ENCODE measurements around the gene DPYD. TPM values are rescaled to one million over a fixed set of nuclear protein-coding genes. Genes with fewer than 3 reads are reported as not detected.

DPYD gene
- total RNA-seq, 2 donors from 2014 or later = 9.2 to 17.5 TPM

DNA sequence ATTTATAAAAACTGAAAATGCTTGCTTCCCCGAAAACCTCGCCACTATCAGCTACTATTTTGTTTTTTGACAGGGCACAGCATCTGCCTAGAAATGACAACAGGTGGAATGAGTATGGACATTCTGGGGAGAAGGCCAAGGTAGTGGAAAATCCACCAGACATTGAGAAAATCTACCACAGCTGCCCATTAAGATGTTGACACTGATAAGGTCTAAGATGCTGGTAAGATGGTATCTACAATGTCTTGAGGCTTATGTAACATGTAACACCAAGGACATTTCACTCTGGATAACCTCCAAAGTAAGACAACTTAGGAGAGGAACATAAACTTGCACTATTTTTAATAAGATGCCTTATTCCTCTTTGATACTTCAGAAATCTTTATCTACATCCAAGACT, 825.1 kb downstream of the DPYD start:
- Mint-ChIP-seq H3K9me3 (peaks cover 2% of the 10 kb centered on the region), H3K36me3 (ENCODE audit: low read depth) (no peaks in the 10 kb centered on the region), H3K27me3 (ENCODE audit: insufficient read depth) (no peaks in the 10 kb centered on the region), H3K27ac (no peak overlapping the region), H3K4me3 (no peak overlapping the region), H3K4me1 (no peaks in the 10 kb centered on the region)
- Histone ChIP-seq H3K27ac (ENCODE audit: low read depth, low read length) (no peak overlapping the region), H3K4me3 (ENCODE audit: low read length) (no peak overlapping the region), H3K9me3 (ENCODE audit: control insufficient read depth, low read length) (no peaks in the 10 kb centered on the region), H3K36me3 (ENCODE audit: control insufficient read depth, insufficient read depth, low read length) (no peaks in the 10 kb centered on the region), H3K9ac (ENCODE audit: extremely low read depth, low read length, poor library complexity, severe bottlenecking) (no peak overlapping the region), H3K27me3 (ENCODE audit: control insufficient read depth, insufficient read depth, low read length, poor library complexity, severe bottlenecking) (no peaks in the 10 kb centered on the region), H3K4me1 (ENCODE audit: control insufficient read depth, insufficient read depth, low read length) (no peaks in the 10 kb centered on the region)
- 97 to 100% methylated on average over 2 of the region's 2 CpGs for WGBS, 2 experiments (ENCODE audit: insufficient coverage in 1 of 2, insufficient read length in 1 of 2)
- TF ChIP-seq, protein P1, sequence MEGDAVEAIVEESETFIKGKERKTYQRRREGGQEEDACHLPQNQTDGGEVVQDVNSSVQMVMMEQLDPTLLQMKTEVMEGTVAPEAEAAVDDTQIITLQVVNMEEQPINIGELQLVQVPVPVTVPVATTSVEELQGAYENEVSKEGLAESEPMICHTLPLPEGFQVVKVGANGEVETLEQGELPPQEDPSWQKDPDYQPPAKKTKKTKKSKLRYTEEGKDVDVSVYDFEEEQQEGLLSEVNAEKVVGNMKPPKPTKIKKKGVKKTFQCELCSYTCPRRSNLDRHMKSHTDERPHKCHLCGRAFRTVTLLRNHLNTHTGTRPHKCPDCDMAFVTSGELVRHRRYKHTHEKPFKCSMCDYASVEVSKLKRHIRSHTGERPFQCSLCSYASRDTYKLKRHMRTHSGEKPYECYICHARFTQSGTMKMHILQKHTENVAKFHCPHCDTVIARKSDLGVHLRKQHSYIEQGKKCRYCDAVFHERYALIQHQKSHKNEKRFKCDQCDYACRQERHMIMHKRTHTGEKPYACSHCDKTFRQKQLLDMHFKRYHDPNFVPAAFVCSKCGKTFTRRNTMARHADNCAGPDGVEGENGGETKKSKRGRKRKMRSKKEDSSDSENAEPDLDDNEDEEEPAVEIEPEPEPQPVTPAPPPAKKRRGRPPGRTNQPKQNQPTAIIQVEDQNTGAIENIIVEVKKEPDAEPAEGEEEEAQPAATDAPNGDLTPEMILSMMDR (conservative IDR thresholded peaks at IDR 0.05) = no peak
- no peak for DNase-seq

DNA sequence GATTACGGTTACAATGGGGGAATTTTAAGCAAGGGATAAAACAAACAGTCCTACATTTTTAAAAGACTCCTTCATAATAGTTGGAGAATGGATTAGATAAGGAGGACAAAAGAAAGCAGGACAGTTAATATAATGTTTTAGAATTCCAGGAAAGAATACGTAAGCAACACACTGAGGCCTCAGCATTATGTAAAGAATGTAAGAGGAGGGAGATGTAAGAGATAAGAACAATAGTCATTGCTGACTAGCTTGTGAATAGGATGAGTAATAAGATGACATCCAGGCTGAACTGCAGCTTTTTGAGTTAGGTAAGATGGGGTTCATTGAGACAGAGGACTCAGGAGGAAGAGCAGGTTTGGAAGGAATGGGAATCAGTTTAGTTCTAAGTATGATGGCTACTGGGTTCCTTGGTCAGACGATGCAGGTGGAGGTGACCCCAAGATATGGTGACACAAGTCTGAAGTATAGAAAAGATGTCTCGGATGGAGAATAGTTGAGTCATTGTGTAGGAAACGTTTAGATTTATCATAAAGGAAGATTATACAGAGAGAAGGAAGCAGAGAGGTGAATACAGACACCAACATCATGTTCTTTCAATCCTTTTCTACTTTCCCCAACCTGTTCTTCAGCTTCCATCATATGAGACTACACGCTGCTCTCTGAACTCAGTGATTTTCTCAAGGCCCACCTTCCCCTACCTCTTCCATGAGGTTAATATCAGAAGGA, 826.4 kb downstream of the DPYD start:
- Mint-ChIP-seq H3K4me1 (no peaks in the 10 kb centered on the region), H3K4me3 (no peak overlapping the region), H3K27ac (no peak overlapping the region), H3K9me3 (peaks cover 2% of the 10 kb centered on the region), H3K27me3 (ENCODE audit: insufficient read depth) (no peaks in the 10 kb centered on the region), H3K36me3 (ENCODE audit: low read depth) (no peaks in the 10 kb centered on the region)
- Histone ChIP-seq H3K9ac (ENCODE audit: extremely low read depth, low read length, poor library complexity, severe bottlenecking) (no peak overlapping the region), H3K4me3 (ENCODE audit: low read length) (no peak overlapping the region), H3K27me3 (ENCODE audit: control insufficient read depth, insufficient read depth, low read length, poor library complexity, severe bottlenecking) (no peaks in the 10 kb centered on the region), H3K4me1 (ENCODE audit: control insufficient read depth, insufficient read depth, low read length) (no peaks in the 10 kb centered on the region), H3K27ac (ENCODE audit: low read depth, low read length) (no peak overlapping the region), H3K9me3 (ENCODE audit: control insufficient read depth, low read length) (no peaks in the 10 kb centered on the region), H3K36me3 (ENCODE audit: control insufficient read depth, insufficient read depth, low read length) (no peaks in the 10 kb centered on the region)
- 83 to 84% methylated on average over 3 to 6 of the region's 6 CpGs for whole genome bisulfite sequencing, 2 experiments (ENCODE audit: insufficient coverage in 1 of 2, insufficient read length in 1 of 2)
- DNase-seq = no peak
- TF ChIP-seq, protein P1 (conservative IDR thresholded peaks at IDR 0.05) = no peak

DNA sequence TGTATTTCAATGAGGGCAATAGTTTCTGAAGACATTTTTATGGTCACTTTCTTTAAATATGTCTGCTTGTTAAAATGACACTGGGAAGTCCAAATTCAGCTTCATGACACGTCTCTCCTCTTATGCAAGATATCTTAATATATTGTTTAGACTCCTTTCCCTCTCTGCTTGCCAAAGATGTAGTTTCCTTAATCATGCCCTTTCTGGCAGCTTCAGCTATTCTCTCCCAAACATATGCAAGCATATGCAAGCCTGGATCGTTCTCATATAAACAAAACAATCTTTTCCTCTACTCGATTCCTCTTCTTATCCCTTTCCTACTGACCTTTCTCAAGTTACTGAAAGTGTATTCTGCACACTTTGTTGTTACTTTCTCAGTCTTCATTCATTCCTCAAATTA, 827.1 kb downstream of the DPYD start:
- H3K27ac Mint-ChIP-seq = no peak overlapping the region
- WGBS, 2 experiments (ENCODE audit: insufficient coverage in 1 of 2, insufficient read length in 1 of 2) = 59 to 64% methylated on average over 3 of the region's 3 CpGs
- TF ChIP-seq, protein P1 (conservative IDR thresholded peaks at IDR 0.05) = no peak
- H3K9ac ChIP-seq (ENCODE audit: extremely low read depth, low read length, poor library complexity, severe bottlenecking) = no peak overlapping the region
- no peaks in the 10 kb centered on the region for H3K36me3 ChIP-seq (ENCODE audit: control insufficient read depth, insufficient read depth, low read length)
- H3K4me1 ChIP-seq (ENCODE audit: control insufficient read depth, insufficient read depth, low read length) = no peaks in the 10 kb centered on the region
- no peak overlapping the region for H3K4me3 ChIP-seq (ENCODE audit: low read length)
- H3K36me3 Mint-ChIP-seq (ENCODE audit: low read depth) = no peaks in the 10 kb centered on the region
- H3K9me3 Mint-ChIP-seq = peaks cover 2% of the 10 kb centered on the region
- no peak overlapping the region for H3K27ac ChIP-seq (ENCODE audit: low read depth, low read length)
- no peaks in the 10 kb centered on the region for H3K4me1 Mint-ChIP-seq
- no peak for DNase-seq
- H3K4me3 Mint-ChIP-seq = no peak overlapping the region
- no peaks in the 10 kb centered on the region for H3K9me3 ChIP-seq (ENCODE audit: control insufficient read depth, low read length)
- no peaks in the 10 kb centered on the region for H3K27me3 ChIP-seq (ENCODE audit: control insufficient read depth, insufficient read depth, low read length, poor library complexity, severe bottlenecking)
- no peaks in the 10 kb centered on the region for H3K27me3 Mint-ChIP-seq (ENCODE audit: insufficient read depth)

All from endodermal cell (in vitro differentiated cells).